ENCODE results near the gene MALT1. TPM values are rescaled to one million over a fixed set of nuclear protein-coding genes. Genes with fewer than 3 reads are reported as not detected.

MALT1 gene
- 10 to 100 TPM; 18.8 to 34.2 (median 30.6) TPM for polyA plus RNA-seq

- H3K27ac Mint-ChIP-seq = peak within 1 kb of the TSS; percentile 85 to 97 (median 90)
- no peaks in the 10 kb centered on the region for H3K9me3 Mint-ChIP-seq
- H3K4me3 Mint-ChIP-seq = peak within 1 kb of the TSS; percentile 88 to 95 (median 93)
- peaks cover 38 to 53% of the 10 kb centered on the region in 2 donors for H3K4me1 Mint-ChIP-seq
- peaks cover 0 to 3% (median 0%) of the 10 kb centered on the region in 3 donors for H3K36me3 Mint-ChIP-seq
- peak; percentile 93 to 94 (median 93) for DNase-seq
- peaks cover 0 to 5% (median 2%) of the 10 kb centered on the region in 3 donors for H3K27me3 Mint-ChIP-seq (ENCODE audit: low read depth in 3 of 3)
Measured at GRCh38 chr18:58671111-58671631, at the start of gene MALT1. TSS of gene MALT1 (plus strand) at chr18:58671465. CDS start at chr18:58671644, 179 bp downstream.

DNA sequence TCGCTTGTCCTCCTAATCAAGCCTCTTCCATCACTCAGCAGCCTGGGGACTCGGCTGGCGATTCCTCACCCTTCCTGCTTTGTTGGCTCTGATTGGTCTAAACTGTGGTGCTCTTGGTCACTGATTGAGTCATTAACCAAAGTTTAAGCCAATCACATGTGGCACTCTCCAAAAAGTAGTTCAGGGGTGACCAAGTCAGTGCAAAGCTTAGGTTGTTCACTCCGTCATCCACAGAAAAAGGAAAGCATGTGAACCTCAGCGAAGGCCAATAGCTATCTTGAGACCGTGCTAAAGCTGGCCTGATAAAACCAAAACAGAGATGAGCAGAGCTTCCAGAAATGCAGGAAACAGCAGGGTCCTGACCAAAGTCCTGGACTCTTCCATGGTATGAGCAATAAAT lies 47.3 kb upstream of the MALT1 start:
- H3K4me3 Mint-ChIP-seq = no peak overlapping the region
- H3K27ac Mint-ChIP-seq = no peak overlapping the region
- H3K27me3 Mint-ChIP-seq (ENCODE audit: low read depth in 3 of 3) = peaks cover 0 to 7% (median 0%) of the 10 kb centered on the region in 3 donors
- no peaks in the 10 kb centered on the region for H3K9me3 Mint-ChIP-seq
- DNase-seq = no peak
- H3K4me1 Mint-ChIP-seq = no peaks in the 10 kb centered on the region
- no peaks in the 10 kb centered on the region for H3K36me3 Mint-ChIP-seq

GRCh38 chr18:58625839-58626238 lies 45.4 kb upstream of the MALT1 start:
- DNase-seq = no peak
- H3K4me1 Mint-ChIP-seq = peaks cover 0 to 3% of the 10 kb centered on the region in 2 donors
- H3K9me3 Mint-ChIP-seq = no peaks in the 10 kb centered on the region
- H3K36me3 Mint-ChIP-seq = no peaks in the 10 kb centered on the region
- H3K27ac Mint-ChIP-seq = no peak overlapping the region
- no peak overlapping the region for H3K4me3 Mint-ChIP-seq
- H3K27me3 Mint-ChIP-seq (ENCODE audit: low read depth in 3 of 3) = peaks cover 0 to 7% (median 0%) of the 10 kb centered on the region in 3 donors

GRCh38 chr18:58630071-58630470 lies 41.2 kb upstream of the MALT1 start:
- Mint-ChIP-seq H3K36me3 (no peaks in the 10 kb centered on the region), H3K9me3 (no peaks in the 10 kb centered on the region), H3K4me1 (peaks cover 0 to 3% of the 10 kb centered on the region in 2 donors), H3K27ac (no peak overlapping the region), H3K27me3 (ENCODE audit: low read depth in 3 of 3) (peaks cover 0 to 3% (median 0%) of the 10 kb centered on the region in 3 donors), H3K4me3 (no peak overlapping the region)
- DNase-seq = no peak

DNA sequence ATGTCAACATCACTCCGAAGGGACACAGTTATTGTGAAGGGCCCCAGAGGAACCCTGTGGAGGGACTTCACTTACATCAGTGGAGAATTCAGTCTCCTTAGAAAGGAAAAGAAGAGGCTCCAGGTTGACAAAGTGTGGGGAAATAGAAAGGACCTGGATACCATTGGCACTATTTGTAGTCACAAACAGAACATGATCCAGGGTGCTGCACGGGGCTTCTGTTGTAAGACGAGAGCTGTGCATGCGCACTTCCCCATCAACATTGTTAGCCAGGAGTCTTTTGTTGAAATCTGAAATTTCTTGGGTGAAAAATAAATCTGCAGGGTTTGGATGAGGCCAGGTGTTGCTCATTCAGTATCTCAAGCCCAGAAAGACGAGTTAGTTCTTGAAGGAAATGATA lies 40.0 kb upstream of the MALT1 start:
- DNase-seq = no peak
- H3K27me3 Mint-ChIP-seq (ENCODE audit: low read depth in 3 of 3) = peaks cover 0 to 3% (median 0%) of the 10 kb centered on the region in 3 donors
- peaks cover 0 to 3% of the 10 kb centered on the region in 2 donors for H3K4me1 Mint-ChIP-seq
- no peaks in the 10 kb centered on the region for H3K9me3 Mint-ChIP-seq
- no peak overlapping the region for H3K27ac Mint-ChIP-seq
- no peaks in the 10 kb centered on the region for H3K36me3 Mint-ChIP-seq
- no peak overlapping the region for H3K4me3 Mint-ChIP-seq

DNA sequence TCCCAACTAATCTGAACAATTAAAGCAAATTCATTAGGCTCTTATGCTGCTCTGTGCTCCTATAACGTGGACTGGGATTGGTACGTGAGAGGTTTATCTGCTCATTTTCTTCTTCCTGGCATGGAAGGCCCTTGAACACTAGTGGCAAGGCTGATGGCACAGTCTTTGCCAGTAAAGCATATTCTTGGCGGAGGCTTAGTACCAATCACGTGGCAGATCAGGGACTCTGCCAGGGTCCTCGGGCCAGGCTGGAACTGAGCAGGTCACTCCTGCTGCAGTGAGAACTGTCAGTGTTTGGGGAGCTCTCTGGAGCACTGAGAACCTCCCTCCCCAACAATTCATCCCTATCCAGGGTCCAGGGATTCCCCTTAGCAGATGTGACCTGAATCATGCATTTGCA lies 38.7 kb upstream of the MALT1 start:
- Mint-ChIP-seq H3K36me3 (no peaks in the 10 kb centered on the region), H3K9me3 (no peaks in the 10 kb centered on the region), H3K27me3 (ENCODE audit: low read depth in 3 of 3) (peaks cover 0 to 3% (median 0%) of the 10 kb centered on the region in 3 donors), H3K4me3 (no peak overlapping the region), H3K27ac (no peak overlapping the region), H3K4me1 (peaks cover 0 to 3% of the 10 kb centered on the region in 2 donors)
- DNase-seq = no peak

GRCh38 chr18:58633874-58634273 lies 37.4 kb upstream of the MALT1 start:
- peaks cover 0 to 3% (median 0%) of the 10 kb centered on the region in 3 donors for H3K27me3 Mint-ChIP-seq (ENCODE audit: low read depth in 3 of 3)
- no peak overlapping the region for H3K27ac Mint-ChIP-seq
- H3K4me1 Mint-ChIP-seq = peaks cover 0 to 3% of the 10 kb centered on the region in 2 donors
- H3K36me3 Mint-ChIP-seq = no peaks in the 10 kb centered on the region
- no peak overlapping the region for H3K4me3 Mint-ChIP-seq
- no peak for DNase-seq
- no peaks in the 10 kb centered on the region for H3K9me3 Mint-ChIP-seq

DNA sequence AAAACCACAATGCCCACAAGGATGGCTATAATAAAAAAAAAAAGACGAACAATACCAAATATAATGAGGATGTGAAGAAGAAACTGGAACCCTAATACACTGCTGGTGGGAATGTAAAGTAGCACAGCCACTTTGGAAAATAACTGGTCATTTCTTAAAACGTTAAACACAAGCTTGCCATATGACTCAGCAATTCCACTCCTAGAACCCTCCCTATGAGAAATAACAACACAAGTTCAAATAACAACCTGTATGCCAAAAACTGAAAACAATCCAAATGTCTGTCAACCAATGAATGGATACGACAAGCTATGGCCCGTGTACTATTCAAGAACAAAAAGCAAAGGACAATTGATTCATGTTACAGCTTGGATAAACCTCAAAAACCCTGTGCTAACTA lies 35.4 kb upstream of the MALT1 start:
- Mint-ChIP-seq H3K4me3 (no peak overlapping the region), H3K9me3 (no peaks in the 10 kb centered on the region), H3K4me1 (no peaks in the 10 kb centered on the region), H3K27me3 (ENCODE audit: low read depth in 3 of 3) (peaks cover 0 to 3% (median 0%) of the 10 kb centered on the region in 3 donors), H3K27ac (no peak overlapping the region), H3K36me3 (no peaks in the 10 kb centered on the region)
- DNase-seq = no peak

GRCh38 chr18:58637197-58637596 lies 34.1 kb upstream of the MALT1 start:
- Mint-ChIP-seq H3K27ac (no peak overlapping the region), H3K36me3 (no peaks in the 10 kb centered on the region), H3K4me3 (no peak overlapping the region), H3K4me1 (no peaks in the 10 kb centered on the region), H3K27me3 (ENCODE audit: low read depth in 3 of 3) (peaks cover 0 to 3% (median 0%) of the 10 kb centered on the region in 3 donors), H3K9me3 (no peaks in the 10 kb centered on the region)
- no peak for DNase-seq

DNA sequence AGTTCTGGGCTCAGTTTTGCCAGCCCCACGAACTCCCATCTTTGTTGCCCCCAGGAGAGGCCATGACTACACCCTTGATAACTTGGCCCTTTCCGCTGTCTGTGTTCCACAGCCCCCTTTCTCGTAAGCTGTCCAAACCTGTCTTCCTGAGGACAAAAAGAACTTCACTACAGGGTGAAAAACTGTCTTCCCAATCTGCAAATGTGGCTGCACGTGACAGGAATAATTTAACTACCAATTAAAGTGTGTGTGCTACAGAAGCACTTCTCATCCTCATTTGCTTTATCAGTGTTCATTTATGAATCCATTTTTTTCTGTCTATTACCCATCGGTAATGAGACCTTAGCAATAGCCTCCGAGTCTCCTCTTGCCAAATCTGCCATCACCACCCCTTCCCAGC lies 33.3 kb upstream of the MALT1 start:
- Mint-ChIP-seq H3K4me1 (no peaks in the 10 kb centered on the region), H3K9me3 (no peaks in the 10 kb centered on the region), H3K36me3 (no peaks in the 10 kb centered on the region), H3K27ac (peak overlapping the region in 1 of 6 donors; percentile 5), H3K27me3 (ENCODE audit: low read depth in 3 of 3) (peaks cover 0 to 3% (median 0%) of the 10 kb centered on the region in 3 donors), H3K4me3 (no peak overlapping the region)
- no peak for DNase-seq

GRCh38 chr18:58638441-58638840 lies 32.8 kb upstream of the MALT1 start:
- Mint-ChIP-seq H3K36me3 (no peaks in the 10 kb centered on the region), H3K9me3 (no peaks in the 10 kb centered on the region), H3K27ac (no peak overlapping the region), H3K4me1 (no peaks in the 10 kb centered on the region), H3K4me3 (no peak overlapping the region), H3K27me3 (ENCODE audit: low read depth in 3 of 3) (peaks cover 0 to 3% (median 0%) of the 10 kb centered on the region in 3 donors)
- no peak for DNase-seq

GRCh38 chr18:58639237-58639636 lies 32.0 kb upstream of the MALT1 start:
- Mint-ChIP-seq H3K36me3 (no peaks in the 10 kb centered on the region), H3K9me3 (no peaks in the 10 kb centered on the region), H3K27me3 (ENCODE audit: low read depth in 3 of 3) (peaks cover 0 to 3% (median 0%) of the 10 kb centered on the region in 3 donors), H3K27ac (no peak overlapping the region), H3K4me3 (no peak overlapping the region), H3K4me1 (no peaks in the 10 kb centered on the region)
- DNase-seq = no peak

GRCh38 chr18:58639751-58640427 lies 31.4 kb upstream of the MALT1 start:
- Mint-ChIP-seq H3K36me3 (no peaks in the 10 kb centered on the region), H3K27me3 (ENCODE audit: low read depth in 3 of 3) (peaks cover 0 to 1% (median 0%) of the 10 kb centered on the region in 3 donors), H3K4me1 (no peaks in the 10 kb centered on the region), H3K4me3 (no peak overlapping the region), H3K9me3 (no peaks in the 10 kb centered on the region), H3K27ac (no peak overlapping the region)
- DNase-seq = no peak

DNA sequence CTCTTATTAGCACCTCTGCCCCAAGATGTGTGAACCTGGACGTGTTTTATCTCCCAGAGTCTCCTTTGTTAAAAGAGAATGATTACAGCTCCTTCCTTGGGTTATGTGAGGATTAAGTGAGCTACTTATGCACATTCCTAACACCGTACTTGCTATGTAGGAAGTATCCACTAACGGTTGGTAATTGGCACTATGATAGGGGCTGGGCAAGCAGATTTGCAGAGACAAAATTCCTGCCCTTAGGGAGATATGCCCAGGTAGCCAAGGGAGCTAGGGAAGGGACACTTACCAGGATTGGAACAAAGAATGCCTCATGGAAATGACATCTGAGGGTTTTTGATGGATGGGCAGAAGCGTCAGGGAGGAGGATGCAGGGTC lies 30.8 kb upstream of the MALT1 start:
- no peak for DNase-seq
- Mint-ChIP-seq H3K36me3 (no peaks in the 10 kb centered on the region), H3K9me3 (no peaks in the 10 kb centered on the region), H3K27ac (no peak overlapping the region), H3K4me3 (no peak overlapping the region), H3K27me3 (ENCODE audit: low read depth in 3 of 3) (no peaks in the 10 kb centered on the region), H3K4me1 (no peaks in the 10 kb centered on the region)
